ENCODE measurements around the gene CDAN1. TPM values are rescaled to one million over a fixed set of nuclear protein-coding genes. Genes with fewer than 3 reads are reported as not detected.

The CDAN1 gene
- total RNA-seq, 2 donors from 2014 or later, result 11.0 to 31.6 TPM

- TF ChIP-seq CTCF (IDR thresholded peaks at IDR 0.05), result no peak
- H3K27ac ChIP-seq, result no peak overlapping the region
- no peaks in the 10 kb centered on the region for H3K36me3 ChIP-seq
- H3K9me3 ChIP-seq, result no peaks in the 10 kb centered on the region
- no peaks in the 10 kb centered on the region for H3K27me3 ChIP-seq
- H3K4me3 ChIP-seq, result no peak overlapping the region
- no peaks in the 10 kb centered on the region for H3K4me1 ChIP-seq
- intact Hi-C loops (cut with DNase I), result no loop called here
- DNase-seq, result no peak
- no peak overlapping the region for H3K9ac ChIP-seq (ENCODE audit: low read depth in 2 of 2, low read length in 2 of 2)
Measured at GRCh38 chr15:42692536-42692935, 44.4 kb downstream of the CDAN1 start.

GRCh38 chr15:42691770-42692169, 45.2 kb downstream of the CDAN1 start:
- H3K27ac ChIP-seq, result no peak overlapping the region
- no peak overlapping the region for H3K9ac ChIP-seq (ENCODE audit: low read depth in 2 of 2, low read length in 2 of 2)
- intact Hi-C loops (cut with DNase I), result no loop called here
- TF ChIP-seq CTCF (IDR thresholded peaks at IDR 0.05), result no peak
- H3K9me3 ChIP-seq, result no peaks in the 10 kb centered on the region
- no peak overlapping the region for H3K4me3 ChIP-seq
- H3K36me3 ChIP-seq, result no peaks in the 10 kb centered on the region
- no peak for DNase-seq
- H3K4me1 ChIP-seq, result no peaks in the 10 kb centered on the region
- no peaks in the 10 kb centered on the region for H3K27me3 ChIP-seq

GRCh38 chr15:42691308-42691707, 45.6 kb downstream of the CDAN1 start:
- Histone ChIP-seq H3K36me3 (no peaks in the 10 kb centered on the region), H3K9me3 (no peaks in the 10 kb centered on the region), H3K4me1 (no peaks in the 10 kb centered on the region), H3K4me3 (no peak overlapping the region), H3K27ac (no peak overlapping the region), H3K9ac (ENCODE audit: low read depth in 2 of 2, low read length in 2 of 2) (no peak overlapping the region), H3K27me3 (no peaks in the 10 kb centered on the region)
- intact Hi-C loops (cut with DNase I), result no loop called here
- no peak for DNase-seq
- TF ChIP-seq CTCF (IDR thresholded peaks at IDR 0.05), result no peak

- no peaks in the 10 kb centered on the region for H3K4me1 ChIP-seq
- H3K36me3 ChIP-seq, result no peaks in the 10 kb centered on the region
- no peak overlapping the region for H3K9ac ChIP-seq (ENCODE audit: low read depth in 2 of 2, low read length in 2 of 2)
- no peak for TF ChIP-seq CTCF (IDR thresholded peaks at IDR 0.05)
- H3K27me3 ChIP-seq, result no peaks in the 10 kb centered on the region
- DNase-seq, result no peak
- H3K9me3 ChIP-seq, result no peaks in the 10 kb centered on the region
- intact Hi-C loops (cut with DNase I), result no loop called here
- no peak overlapping the region for H3K4me3 ChIP-seq
- H3K27ac ChIP-seq, result no peak overlapping the region
Measured at GRCh38 chr15:42688301-42688700, 48.6 kb downstream of the CDAN1 start.

- H3K4me1 ChIP-seq, result no peaks in the 10 kb centered on the region
- H3K9ac ChIP-seq (ENCODE audit: low read depth in 2 of 2, low read length in 2 of 2), result no peak overlapping the region
- H3K4me3 ChIP-seq, result no peak overlapping the region
- TF ChIP-seq CTCF (IDR thresholded peaks at IDR 0.05), result no peak
- H3K9me3 ChIP-seq, result no peaks in the 10 kb centered on the region
- no peak for DNase-seq
- H3K27ac ChIP-seq, result no peak overlapping the region
- no peaks in the 10 kb centered on the region for H3K36me3 ChIP-seq
- H3K27me3 ChIP-seq, result no peaks in the 10 kb centered on the region
- intact Hi-C loops (cut with DNase I), result no loop called here
Measured at GRCh38 chr15:42687740-42688139, 49.2 kb downstream of the CDAN1 start.

- no peak for DNase-seq
- Histone ChIP-seq H3K4me3 (no peak overlapping the region), H3K9me3 (no peaks in the 10 kb centered on the region), H3K27me3 (no peaks in the 10 kb centered on the region), H3K27ac (no peak overlapping the region), H3K4me1 (no peaks in the 10 kb centered on the region), H3K9ac (ENCODE audit: low read depth in 2 of 2, low read length in 2 of 2) (no peak overlapping the region), H3K36me3 (no peaks in the 10 kb centered on the region)
- intact Hi-C loops (cut with DNase I), result no loop called here
- TF ChIP-seq CTCF (IDR thresholded peaks at IDR 0.05), result no peak
Measured at GRCh38 chr15:42686281-42686680, 50.6 kb downstream of the CDAN1 start.
